ENCODE measurements around the gene VRK1. TPM values are rescaled to one million over a fixed set of nuclear protein-coding genes. Genes with fewer than 3 reads are reported as not detected.

The VRK1 gene
- total and polyA plus RNA-seq, 2 of the 4 experiments (the other 2 are of a cell fraction), result 14.2 to 19.9 TPM

DNA sequence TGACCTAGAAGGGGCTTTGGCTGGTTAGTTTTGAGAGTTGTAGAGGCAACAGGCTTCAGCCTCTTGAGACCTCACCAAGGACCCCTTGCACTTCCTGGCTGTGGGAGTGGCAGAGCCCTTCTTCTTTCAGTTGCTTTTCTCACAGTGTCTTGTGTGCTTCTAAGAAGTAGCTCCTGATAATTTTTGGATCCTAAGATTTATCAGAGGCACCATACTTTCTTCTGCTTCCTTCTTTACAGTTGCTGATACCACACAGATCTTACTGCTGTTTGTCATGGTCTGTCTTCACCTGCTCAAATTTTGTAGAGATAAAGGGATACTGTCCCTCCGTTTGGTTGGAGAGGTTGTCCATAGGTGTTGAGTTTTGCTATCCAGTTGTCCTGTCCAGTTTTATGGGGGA is 33.8 kb downstream of the VRK1 start:
- no peak overlapping the region for H3K14ac ChIP-seq (replicated peaks; ENCODE audit: low read depth, low read length)
- H3K4me1 ChIP-seq (ENCODE audit: control insufficient read depth, insufficient read depth, low read length), result peaks cover 6% of the 10 kb centered on the region
- no peak overlapping the region for H2AFZ ChIP-seq (replicated peaks; ENCODE audit: low read length, poor library complexity)
- BruUV-seq (replicated peaks), result no TSS peak
- H3K4ac ChIP-seq (ENCODE audit: low read depth, low read length), result no peak overlapping the region
- peak overlapping the region in 1 of 2 experiments; percentile 1; a peak in 1 of 4 replicates for H4K8ac ChIP-seq (ENCODE audit: low read depth in 2 of 2, low read length in 2 of 2)
- intact Hi-C loops (cut with micrococcal nuclease) (no loop called here), in situ Hi-C loops (cut with MboI; ENCODE audit: low sequenced_read_pairs) (no loop called here), dilution Hi-C loops (cut with HindIII; ENCODE audit: low sequenced_read_pairs, unreplicated experiment) (no loop called here)
- peak overlapping the region; percentile 56; the same call in 1 of the 2 replicates for H3K27ac ChIP-seq (ENCODE audit: insufficient read depth, low read length)
- H2BK20ac ChIP-seq (ENCODE audit: low read depth, low read length), result no peak overlapping the region
- peak overlapping the region; percentile 82 for H4K5ac ChIP-seq (ENCODE audit: low read depth, low read length)
- H2BK120ac ChIP-seq (ENCODE audit: low read depth, low read length), result no peak overlapping the region
- ChIA-PET POLR2A (ENCODE audit: unreplicated experiment) (interaction anchor here (0.5 kb wide), 1 partner anchor 46 kb away, joined by 8 read pairs; no protein-coding TSS in a partner anchor), CTCF (no interaction called here)
- H3K23ac ChIP-seq (ENCODE audit: low read depth, low read length), result no peak overlapping the region
- TF ChIP-seq NFE2L2 (IDR thresholded peaks at IDR 0.05; ENCODE audit: low read depth, low read length) (no peak), SMC3 (IDR thresholded peaks at IDR 0.05; ENCODE audit: low read depth, low read length) (no peak), MAZ (IDR thresholded peaks at IDR 0.05; ENCODE audit: borderline replicate concordance, low read depth, low read length) (no peak), RCOR1 (IDR thresholded peaks at IDR 0.05; ENCODE audit: insufficient replicate concordance, low read length) (no peak), FOS (IDR thresholded peaks at IDR 0.05; ENCODE audit: low read depth, low read length) (no peak), MAFK (IDR thresholded peaks at IDR 0.05; ENCODE audit: low read depth, low read length) (no peak), CHD1 (IDR thresholded peaks at IDR 0.05; ENCODE audit: low read depth, low read length) (no peak), RAD21 (IDR thresholded peaks at IDR 0.05; ENCODE audit: low read length) (no peak), RFX5 (IDR thresholded peaks at IDR 0.05; ENCODE audit: low read depth, low read length) (no peak), POLR2A (IDR thresholded peaks at IDR 0.05; ENCODE audit: low read depth, low read length) (no peak), CEBPB (IDR thresholded peaks at IDR 0.05; ENCODE audit: low read depth, low read length) (no peak), BHLHE40 (IDR thresholded peaks at IDR 0.05; ENCODE audit: low read depth, low read length) (no peak)
- TF ChIP-seq, protein P1, sequence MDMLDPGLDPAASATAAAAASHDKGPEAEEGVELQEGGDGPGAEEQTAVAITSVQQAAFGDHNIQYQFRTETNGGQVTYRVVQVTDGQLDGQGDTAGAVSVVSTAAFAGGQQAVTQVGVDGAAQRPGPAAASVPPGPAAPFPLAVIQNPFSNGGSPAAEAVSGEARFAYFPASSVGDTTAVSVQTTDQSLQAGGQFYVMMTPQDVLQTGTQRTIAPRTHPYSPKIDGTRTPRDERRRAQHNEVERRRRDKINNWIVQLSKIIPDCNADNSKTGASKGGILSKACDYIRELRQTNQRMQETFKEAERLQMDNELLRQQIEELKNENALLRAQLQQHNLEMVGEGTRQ (IDR thresholded peaks at IDR 0.05; ENCODE audit: low read depth, low read length), result no peak
- TF ChIP-seq, protein P2, sequence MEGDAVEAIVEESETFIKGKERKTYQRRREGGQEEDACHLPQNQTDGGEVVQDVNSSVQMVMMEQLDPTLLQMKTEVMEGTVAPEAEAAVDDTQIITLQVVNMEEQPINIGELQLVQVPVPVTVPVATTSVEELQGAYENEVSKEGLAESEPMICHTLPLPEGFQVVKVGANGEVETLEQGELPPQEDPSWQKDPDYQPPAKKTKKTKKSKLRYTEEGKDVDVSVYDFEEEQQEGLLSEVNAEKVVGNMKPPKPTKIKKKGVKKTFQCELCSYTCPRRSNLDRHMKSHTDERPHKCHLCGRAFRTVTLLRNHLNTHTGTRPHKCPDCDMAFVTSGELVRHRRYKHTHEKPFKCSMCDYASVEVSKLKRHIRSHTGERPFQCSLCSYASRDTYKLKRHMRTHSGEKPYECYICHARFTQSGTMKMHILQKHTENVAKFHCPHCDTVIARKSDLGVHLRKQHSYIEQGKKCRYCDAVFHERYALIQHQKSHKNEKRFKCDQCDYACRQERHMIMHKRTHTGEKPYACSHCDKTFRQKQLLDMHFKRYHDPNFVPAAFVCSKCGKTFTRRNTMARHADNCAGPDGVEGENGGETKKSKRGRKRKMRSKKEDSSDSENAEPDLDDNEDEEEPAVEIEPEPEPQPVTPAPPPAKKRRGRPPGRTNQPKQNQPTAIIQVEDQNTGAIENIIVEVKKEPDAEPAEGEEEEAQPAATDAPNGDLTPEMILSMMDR (conservative IDR thresholded peaks at IDR 0.05; ENCODE audit: low read depth, low read length), result no peak
- TF ChIP-seq, protein P3, sequence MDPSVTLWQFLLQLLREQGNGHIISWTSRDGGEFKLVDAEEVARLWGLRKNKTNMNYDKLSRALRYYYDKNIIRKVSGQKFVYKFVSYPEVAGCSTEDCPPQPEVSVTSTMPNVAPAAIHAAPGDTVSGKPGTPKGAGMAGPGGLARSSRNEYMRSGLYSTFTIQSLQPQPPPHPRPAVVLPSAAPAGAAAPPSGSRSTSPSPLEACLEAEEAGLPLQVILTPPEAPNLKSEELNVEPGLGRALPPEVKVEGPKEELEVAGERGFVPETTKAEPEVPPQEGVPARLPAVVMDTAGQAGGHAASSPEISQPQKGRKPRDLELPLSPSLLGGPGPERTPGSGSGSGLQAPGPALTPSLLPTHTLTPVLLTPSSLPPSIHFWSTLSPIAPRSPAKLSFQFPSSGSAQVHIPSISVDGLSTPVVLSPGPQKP (IDR thresholded peaks at IDR 0.05; ENCODE audit: borderline replicate concordance, low read depth, low read length), result no peak
- peak overlapping the region; percentile 93; the same call in 1 of the 2 replicates for H3K4me2 ChIP-seq (ENCODE audit: low read depth, low read length)
- H2AK9ac ChIP-seq (replicated peaks; ENCODE audit: low read depth, low read length, poor library complexity), result no peak overlapping the region
- peak overlapping the region; percentile 40; the same call in 1 of the 2 replicates for H3K18ac ChIP-seq (ENCODE audit: low read depth, low read length)
- no peaks in the 10 kb centered on the region for H3K9me3 ChIP-seq (ENCODE audit: control insufficient read depth, insufficient read depth, low read length)
- no peak overlapping the region for H2AK5ac ChIP-seq (ENCODE audit: low read depth, low read length)
- H3K9me1 ChIP-seq (ENCODE audit: insufficient read depth, low read length), result no peaks in the 10 kb centered on the region; the same call in 1 of the 2 replicates
- no peaks in the 10 kb centered on the region for H4K20me1 ChIP-seq (ENCODE audit: insufficient read depth, low read length)
- DNase-seq (no peak), ATAC-seq (ENCODE audit: low read depth) (no peak)
- no peak overlapping the region for H2BK5ac ChIP-seq (ENCODE audit: low read depth, low read length, poor library complexity, severe bottlenecking)
- H3K79me1 ChIP-seq (ENCODE audit: low read depth in 1 of 2, low read length in 2 of 2), result peaks cover 31 to 33% of the 10 kb centered on the region in 2 experiments
- no peak overlapping the region for H4K91ac ChIP-seq (ENCODE audit: insufficient read depth, low read depth, low read length)
- peak overlapping the region; percentile 28; the same call in 1 of the 2 replicates for H3K9ac ChIP-seq (ENCODE audit: low read depth, low read length)
- WGBS, 2 experiments (ENCODE audit: extremely low coverage in 2 of 2, insufficient read length in 1 of 2), result no CpG with 5 or more reads among the region's 1 CpG
- H3K27me3 ChIP-seq (ENCODE audit: control insufficient read depth, insufficient read depth, low read length), result no peaks in the 10 kb centered on the region
- no peak overlapping the region for H2BK15ac ChIP-seq (ENCODE audit: low read depth, low read length)
- H3K56ac ChIP-seq (ENCODE audit: extremely low read depth, insufficient read depth, low read length), result no peak overlapping the region
- no peak overlapping the region for H3K4me3 ChIP-seq (ENCODE audit: insufficient read depth, low read depth, low read length)
- H3K36me3 ChIP-seq (ENCODE audit: control insufficient read depth, insufficient read depth, low read length), result no peaks in the 10 kb centered on the region
